GM19395 (cell line): ENCODE results near the gene NUP58.

ENCODE experiments used
- ATAC-seq: cut with Tn5 transposase; IDR thresholded peaks from one replicate; pipeline ENCODE4 v1.9.1; 2021; ENCODE audit warnings: mild to moderate bottlenecking, moderate library complexity; ENCODE audit not compliant: unreplicated experiment

Gene NUP58

DNA sequence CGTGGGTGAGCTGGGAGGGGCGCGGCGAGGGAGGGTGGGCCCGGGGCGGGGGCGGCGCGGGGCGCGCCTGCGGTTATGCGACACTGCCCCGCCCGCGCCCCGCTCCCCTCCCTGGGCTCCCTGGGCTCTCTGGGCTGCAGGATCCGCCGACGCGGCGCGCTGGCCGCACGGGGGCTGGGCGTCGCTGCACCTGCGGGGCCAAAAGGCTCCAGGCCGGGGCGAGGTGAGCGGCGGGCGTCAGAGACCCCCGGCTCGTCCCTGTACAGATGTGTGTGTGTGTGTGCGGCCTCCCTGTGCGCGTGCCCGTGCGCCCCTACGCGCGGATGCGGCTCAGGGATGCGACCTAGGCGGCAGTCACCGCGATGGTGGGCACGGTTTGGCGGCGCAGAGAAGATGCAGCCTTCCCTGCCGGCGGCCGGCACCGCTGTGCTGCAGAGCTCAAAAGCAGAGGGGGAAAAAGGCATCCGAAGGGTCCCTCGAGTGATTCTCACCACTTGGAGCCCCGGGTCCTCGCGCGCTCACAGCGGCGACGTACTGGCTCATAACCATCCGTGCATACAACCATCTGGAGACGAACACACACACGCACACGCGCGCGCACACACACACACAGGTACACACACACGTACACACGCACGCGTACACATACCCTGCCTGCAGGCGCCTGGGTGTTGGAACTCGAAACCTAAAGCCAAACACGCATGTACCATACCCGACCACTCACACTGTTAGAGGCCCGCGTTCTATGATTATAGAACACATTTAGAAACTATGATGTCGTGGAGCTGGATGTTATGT is 71.1 kb downstream of the NUP58 start:
- ATAC-seq: no peak

DNA sequence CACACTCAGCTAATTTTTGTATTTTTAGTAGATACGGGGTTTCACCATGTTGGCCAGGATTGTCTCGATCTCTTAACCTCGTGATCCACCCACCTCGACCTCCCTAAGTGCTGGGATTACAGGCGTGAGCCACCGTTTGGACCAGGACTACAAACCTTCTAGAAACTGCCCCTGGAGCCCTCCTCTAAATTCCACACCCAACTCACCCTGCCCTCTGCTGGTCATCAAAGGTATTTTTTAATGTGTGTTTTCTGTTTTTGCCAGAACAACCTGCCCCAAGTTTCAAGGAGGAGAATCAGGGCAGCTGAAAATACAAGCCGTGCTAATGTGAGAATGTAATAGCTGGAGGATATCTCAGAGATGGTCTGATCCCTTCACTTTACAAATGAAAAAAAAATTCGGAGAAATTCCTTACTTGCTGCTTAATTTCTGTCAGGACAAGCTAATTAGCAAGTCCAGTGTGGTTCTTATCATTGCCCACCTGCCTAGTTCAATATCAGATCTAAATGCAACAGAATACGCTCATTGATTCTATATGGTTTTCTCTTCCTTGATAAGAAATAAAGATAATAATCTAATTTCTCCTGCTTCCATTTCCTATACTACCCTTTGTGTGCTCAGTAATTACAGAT is 74.4 kb downstream of the NUP58 start:
- no peak for ATAC-seq

DNA sequence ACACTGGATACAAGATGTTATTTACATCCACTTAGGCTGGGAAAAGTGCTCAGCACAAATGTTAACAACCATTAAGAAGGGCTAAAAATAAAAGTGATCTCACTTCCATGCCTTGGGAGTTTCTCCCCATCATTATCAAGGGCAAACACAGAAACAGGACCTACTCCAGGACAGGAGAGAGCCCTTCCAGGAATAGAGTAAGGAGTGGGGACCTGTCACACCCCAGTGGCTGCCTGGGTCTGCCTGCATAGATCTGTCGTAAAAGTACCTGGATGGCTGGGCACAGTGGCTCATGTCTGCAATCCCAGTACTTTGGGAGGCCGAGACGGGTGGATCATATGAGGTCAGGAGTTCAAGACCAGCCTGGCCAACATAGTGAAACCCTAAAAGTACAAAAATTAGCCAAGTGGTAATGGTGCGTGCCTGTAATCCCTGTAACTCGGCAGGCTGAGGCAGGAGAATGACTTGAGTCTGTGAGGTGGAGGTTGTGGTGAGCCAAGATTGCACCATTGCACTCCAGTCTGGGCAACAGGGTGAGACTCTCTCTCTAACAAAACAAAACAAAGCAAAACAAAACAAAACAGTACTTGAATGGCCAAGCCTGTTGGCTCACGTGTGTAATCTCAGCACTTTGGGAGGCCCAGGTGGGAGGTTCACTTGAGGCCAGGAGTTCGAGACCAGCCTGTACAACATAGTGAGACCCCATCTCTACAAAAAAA is 76.0 kb downstream of the NUP58 start:
- no peak for ATAC-seq

DNA sequence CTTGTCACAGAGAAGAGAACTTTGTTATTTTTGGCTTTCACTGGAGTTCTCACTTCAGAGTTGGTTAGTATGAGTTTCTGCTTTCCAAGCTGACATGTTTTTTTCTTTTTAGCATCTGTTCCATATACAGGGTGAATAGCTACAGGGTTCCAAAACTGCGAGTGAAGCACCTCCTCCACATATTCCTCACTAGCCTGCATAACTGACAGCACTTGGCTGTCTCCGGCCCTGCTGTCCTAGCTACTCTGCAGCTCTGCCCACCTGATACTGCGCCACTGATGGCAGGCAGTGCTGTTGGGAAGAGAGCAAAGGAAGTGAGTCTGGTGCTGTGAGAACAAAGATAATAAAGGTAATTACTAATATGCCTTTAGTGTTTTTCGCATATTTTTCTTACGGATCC is 77.1 kb downstream of the NUP58 start:
- ATAC-seq: no peak

DNA sequence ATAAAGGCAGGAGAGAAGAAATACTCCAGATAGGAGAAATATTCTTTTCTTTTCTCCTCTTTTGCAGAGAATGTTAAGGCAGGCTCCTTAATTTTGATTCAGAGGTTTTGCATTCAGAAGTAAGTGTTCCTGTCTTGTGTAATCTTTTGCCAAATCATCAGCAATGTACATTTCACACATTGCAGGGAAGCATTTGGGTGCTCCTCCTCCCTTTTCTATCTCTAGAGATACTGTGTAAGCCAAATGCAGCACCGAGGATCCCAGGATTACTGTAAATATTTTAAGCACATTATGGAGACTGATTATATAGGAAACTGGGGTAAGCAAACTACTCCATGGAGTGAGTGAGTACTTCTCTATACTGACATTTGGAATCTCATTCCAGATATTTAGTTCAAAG is 77.6 kb downstream of the NUP58 start:
- ATAC-seq: no peak

DNA sequence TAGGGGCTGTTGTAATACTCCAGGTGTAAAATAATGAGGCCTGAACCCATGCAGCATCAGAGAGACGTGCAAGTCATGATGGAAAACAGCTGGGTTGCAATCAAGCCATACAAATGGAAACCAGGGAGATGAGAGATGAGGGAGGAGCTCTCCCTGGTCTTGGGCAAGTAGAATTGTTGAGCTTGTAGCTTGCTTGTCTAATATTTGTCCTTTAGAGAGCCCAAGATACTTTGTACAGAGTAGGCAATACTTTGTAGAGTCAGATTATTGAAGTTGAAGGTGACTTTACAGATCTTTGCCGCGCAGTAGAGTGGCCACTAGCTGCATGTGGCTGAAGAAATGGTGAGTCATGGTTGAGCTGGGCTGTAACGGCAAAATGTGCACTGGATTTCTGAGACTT is 78.7 kb downstream of the NUP58 start:
- no peak for ATAC-seq

DNA sequence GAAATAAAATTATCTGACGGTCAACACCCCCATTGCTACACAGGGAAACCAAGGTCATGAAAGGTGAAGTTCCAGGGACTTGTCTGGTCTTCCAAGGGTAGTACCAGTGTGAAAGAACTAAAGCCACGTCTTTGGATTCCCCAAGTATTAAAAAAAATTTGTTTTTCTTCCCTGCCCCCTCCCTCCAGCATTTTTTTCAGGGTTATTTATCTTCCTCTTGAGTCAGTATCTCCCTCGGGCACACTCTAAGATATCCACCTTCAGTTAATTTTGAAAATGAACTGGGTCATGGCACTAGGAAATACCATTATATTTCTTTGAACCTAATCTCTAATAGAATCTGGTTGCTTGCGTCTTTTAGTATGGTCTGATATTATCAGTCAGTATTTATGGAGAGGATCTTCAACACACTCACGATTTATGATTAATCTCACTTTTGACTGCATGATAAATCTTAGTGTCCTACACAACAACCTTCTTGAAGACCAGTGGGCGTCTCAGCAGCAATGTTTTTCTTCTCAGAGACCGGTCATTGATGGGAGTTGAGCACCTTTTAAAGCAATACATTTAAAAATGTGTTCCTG is 79.4 kb downstream of the NUP58 start:
- no peak for ATAC-seq

DNA sequence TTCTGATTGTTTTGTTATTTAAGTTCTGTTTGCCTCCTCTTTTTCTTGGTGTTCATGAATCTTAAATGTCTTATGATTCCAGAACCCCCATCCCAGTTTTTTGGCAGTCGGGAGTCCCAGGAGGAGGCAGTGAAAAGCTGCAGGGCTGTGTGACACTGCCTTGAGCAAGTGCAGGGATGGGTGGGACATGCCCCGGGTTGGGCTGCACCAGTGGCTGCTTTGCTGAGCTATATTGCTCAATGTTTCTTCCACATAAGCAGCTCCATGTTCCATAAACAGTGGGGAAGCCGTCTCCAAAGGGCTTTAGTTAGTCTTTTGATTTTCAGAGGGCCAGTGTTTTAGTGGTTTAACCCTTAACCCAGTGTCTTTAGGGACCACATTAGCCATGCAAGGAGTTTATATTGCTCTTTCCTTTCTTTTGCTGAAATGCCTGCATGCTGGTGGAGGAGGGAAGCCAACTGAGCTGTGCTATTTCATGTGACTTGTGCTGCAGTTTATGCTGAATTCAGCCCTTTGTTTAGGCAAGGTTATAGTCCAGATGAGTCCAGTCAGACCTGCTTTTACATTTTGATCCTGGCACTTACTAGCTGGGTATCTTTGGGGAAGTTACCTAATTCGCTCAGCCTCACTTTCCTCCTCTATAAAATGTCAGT is 83.5 kb downstream of the NUP58 start:
- ATAC-seq: no peak

DNA sequence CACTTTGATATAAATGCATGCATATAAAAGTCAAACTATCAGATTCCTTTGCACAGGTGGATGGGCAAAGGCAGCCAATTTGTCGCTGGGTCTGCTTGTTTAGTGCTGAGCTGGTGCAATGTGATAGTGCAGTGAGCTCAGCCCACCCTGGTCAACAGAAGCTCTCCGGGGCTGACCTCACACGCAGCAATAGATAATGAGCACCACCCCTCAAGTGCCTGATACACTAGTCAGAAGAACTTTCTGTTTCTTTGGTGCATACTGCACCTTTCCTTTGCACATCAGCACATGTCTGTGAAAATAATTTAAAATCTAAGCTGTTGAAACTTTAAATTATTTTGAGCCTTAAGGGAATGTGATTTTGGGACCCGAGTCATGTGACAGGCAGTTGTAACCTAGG is 90.5 kb downstream of the NUP58 start:
- ATAC-seq: no peak
